GM10266 (cell line): ENCODE results near the gene PLAC1.

Source experiments
- DNase-seq: peaks from one replicate; pipeline ENCODE4 v3.0.0; 2012; ENCODE audit errors: extremely low spot score
- TF ChIP-seq, protein P1 (sequence below): IDR thresholded peaks from 2 replicates; pipeline ENCODE4 v1.5.1; 2012; ENCODE audit warnings: mild to moderate bottlenecking, low read depth; ENCODE audit not compliant: control insufficient read depth, insufficient read depth; ENCODE audit errors: missing control alignments

The PLAC1 gene, protein sequence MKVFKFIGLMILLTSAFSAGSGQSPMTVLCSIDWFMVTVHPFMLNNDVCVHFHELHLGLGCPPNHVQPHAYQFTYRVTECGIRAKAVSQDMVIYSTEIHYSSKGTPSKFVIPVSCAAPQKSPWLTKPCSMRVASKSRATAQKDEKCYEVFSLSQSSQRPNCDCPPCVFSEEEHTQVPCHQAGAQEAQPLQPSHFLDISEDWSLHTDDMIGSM

GRCh38 chrX:134658002-134658759 is at the start of gene PLAC1:
PLAC1 (minus strand) TSS chrX:134658471; CDS start chrX:134566682, 91,789 bp downstream.
- DNase-seq, result no peak
- TF ChIP-seq, protein P1, sequence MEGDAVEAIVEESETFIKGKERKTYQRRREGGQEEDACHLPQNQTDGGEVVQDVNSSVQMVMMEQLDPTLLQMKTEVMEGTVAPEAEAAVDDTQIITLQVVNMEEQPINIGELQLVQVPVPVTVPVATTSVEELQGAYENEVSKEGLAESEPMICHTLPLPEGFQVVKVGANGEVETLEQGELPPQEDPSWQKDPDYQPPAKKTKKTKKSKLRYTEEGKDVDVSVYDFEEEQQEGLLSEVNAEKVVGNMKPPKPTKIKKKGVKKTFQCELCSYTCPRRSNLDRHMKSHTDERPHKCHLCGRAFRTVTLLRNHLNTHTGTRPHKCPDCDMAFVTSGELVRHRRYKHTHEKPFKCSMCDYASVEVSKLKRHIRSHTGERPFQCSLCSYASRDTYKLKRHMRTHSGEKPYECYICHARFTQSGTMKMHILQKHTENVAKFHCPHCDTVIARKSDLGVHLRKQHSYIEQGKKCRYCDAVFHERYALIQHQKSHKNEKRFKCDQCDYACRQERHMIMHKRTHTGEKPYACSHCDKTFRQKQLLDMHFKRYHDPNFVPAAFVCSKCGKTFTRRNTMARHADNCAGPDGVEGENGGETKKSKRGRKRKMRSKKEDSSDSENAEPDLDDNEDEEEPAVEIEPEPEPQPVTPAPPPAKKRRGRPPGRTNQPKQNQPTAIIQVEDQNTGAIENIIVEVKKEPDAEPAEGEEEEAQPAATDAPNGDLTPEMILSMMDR, result no peak

DNA sequence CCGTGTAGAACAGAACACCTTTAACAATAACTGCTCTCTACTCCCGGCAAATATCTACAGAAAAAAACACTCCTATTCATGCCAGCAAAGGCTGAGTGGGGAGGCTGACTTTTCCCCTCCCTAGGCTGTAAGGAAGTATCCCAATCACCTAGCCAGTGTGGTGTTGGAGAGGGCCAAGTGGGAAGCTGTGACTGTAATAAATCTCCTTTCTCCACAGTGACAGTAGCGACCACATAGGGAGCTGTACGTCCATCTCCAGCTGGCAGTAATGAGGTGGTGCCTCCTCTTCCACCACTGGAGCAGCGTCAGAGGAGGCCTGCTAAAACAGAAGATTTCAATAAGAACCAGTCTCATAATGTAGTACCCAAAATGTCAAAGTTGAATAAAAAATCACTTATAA is 47.9 kb upstream of the PLAC1 start:
- no peak for DNase-seq
- TF ChIP-seq, protein P1, result no peak

DNA sequence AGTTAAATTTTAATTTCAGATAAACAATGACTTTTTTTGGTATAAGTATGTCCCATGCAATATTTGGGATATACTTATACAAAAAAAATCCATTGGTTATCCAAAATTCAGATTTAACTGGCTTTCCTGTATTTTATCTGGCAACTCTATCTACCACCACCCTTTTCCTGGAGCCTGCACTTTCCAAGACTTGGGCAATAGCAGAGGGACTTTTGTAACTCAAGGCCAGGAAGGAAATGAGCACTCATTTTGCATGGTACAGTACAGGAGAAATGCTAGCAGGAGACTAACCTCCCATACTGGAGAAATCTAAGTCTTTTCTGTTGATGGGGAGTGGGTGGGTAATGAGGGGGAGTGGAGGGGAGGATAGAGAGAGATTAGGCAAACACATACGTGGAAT is 37.7 kb upstream of the PLAC1 start:
- TF ChIP-seq, protein P1, result no peak
- DNase-seq, result no peak

- TF ChIP-seq, protein P1, result no peak
- DNase-seq, result no peak
Observed at GRCh38 chrX:134694333-134695322, 36.4 kb upstream of the PLAC1 start.

DNA sequence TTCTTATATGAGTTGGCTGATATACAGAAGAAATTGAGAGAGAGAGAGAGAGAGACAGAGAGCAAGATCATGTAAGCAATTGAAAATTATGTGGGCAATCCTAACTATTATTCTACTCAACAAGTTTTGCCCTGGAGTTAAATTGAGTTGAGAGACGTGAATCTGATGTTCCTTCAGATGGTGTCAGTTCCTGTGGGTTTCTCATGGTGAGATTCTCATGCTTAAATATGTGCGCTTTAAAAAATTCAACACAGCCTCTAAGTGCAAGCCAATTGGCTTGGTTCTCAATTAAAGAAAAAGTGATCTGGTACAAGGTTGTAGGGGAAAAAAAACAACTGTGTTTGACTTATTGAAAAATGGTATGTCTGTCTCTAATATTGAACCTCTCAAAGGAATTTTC is 35.4 kb upstream of the PLAC1 start:
- TF ChIP-seq, protein P1, result no peak
- DNase-seq, result no peak

GRCh38 chrX:134692990-134693389 is 34.7 kb upstream of the PLAC1 start:
- TF ChIP-seq, protein P1, result no peak
- DNase-seq, result no peak

DNA sequence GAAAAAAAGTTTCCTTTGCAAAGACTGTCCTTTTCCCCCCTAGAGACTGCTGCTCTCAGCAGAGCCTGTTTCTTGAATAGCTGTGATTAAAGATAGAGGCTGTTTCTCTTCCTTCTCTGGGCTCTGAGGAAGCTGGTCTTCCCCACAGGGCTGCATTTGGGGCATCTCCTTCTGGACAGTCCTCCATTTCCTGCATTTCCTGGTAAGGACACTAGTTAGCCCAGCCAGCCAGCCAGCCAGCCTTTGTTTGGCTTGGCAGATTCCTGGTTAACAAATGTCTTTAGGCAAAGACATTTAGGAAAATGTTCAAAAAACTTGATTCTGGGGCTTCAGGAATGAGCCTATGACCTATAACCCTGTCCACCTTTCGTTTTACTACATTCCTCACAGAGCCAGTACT is 34.0 kb upstream of the PLAC1 start:
- DNase-seq, result no peak
- TF ChIP-seq, protein P1, result no peak
